ENCODE results near the gene OFD1. TPM values are rescaled to one million over a fixed set of nuclear protein-coding genes. Genes with fewer than 3 reads are reported as not detected.

The OFD1 gene, protein sequence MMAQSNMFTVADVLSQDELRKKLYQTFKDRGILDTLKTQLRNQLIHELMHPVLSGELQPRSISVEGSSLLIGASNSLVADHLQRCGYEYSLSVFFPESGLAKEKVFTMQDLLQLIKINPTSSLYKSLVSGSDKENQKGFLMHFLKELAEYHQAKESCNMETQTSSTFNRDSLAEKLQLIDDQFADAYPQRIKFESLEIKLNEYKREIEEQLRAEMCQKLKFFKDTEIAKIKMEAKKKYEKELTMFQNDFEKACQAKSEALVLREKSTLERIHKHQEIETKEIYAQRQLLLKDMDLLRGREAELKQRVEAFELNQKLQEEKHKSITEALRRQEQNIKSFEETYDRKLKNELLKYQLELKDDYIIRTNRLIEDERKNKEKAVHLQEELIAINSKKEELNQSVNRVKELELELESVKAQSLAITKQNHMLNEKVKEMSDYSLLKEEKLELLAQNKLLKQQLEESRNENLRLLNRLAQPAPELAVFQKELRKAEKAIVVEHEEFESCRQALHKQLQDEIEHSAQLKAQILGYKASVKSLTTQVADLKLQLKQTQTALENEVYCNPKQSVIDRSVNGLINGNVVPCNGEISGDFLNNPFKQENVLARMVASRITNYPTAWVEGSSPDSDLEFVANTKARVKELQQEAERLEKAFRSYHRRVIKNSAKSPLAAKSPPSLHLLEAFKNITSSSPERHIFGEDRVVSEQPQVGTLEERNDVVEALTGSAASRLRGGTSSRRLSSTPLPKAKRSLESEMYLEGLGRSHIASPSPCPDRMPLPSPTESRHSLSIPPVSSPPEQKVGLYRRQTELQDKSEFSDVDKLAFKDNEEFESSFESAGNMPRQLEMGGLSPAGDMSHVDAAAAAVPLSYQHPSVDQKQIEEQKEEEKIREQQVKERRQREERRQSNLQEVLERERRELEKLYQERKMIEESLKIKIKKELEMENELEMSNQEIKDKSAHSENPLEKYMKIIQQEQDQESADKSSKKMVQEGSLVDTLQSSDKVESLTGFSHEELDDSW
- 1 to 10 TPM; 6.2 to 6.7 TPM for total RNA-seq

GRCh38 chrX:13734278-13735172 lies at the start of gene OFD1, which contains the start of gene TRAPPC2:
Gene OFD1 (plus strand): TSS chrX:13734748. CDS start chrX:13735072, 324 bp downstream.
Gene TRAPPC2 (minus strand): TSS chrX:13734620. CDS start chrX:13719963, 14,657 bp downstream.

GRCh38 chrX:13688958-13689740 lies 45.4 kb upstream of the OFD1 start, which contains the start of gene RAB9A:
Gene RAB9A (plus strand): TSS chrX:13689128. CDS start chrX:13708747, 19,619 bp downstream.

DNA sequence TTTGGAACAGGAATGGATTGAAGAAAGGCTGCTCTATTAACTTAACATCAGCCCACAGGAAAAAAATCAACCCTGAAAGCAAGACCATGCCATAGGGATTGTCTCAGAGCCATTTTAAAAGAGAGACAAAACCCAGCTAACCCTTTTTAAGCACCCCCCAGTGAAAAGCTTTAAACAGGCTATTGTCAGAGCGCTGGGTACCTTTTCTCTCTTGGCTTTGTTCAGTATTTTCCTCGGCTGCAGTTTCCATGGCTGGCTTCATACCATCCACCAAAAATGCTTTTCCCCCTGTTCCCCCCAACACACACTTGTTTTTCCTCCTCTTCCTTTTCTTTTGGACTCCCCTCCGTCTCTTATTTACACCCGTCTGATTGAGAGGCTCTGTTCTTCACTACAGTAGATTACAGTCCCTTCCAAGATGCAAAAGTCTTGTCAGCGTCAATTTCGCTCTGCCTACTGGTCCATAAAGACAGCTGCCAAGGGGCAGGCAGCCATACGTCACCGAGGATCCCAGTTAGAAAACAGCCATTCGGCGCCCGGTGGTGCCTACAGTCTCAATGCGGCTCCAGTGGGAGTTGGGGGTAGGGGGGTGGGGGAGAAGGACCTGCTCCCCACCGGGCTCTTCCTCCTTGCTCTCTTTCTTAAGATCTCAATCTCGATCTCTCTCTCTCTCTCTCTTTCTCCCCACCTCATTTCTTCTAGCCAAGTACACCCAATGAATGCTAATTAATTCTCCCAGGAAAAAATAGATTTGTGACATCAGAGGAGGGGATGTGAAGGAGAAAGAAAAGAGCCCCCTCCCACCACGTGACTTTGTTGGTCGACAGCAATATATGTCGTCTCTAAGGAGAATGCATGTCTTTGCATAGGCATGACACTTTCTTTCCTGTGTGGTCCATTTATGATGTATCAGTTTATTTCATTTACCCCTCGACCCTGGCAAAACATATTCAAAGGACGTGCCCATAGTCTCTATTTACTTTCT lies 82.4 kb downstream of the OFD1 start, which contains the start of gene GPM6B:
GPM6B (minus strand) TSS at position 451 of the 985 bp plus-strand sequence; CDS start at position 262, 189 bp downstream.

Other genes starting within 250 kb of the OFD1 start
- gene EGFL6, start 165.1 kb upstream of the OFD1 start, total RNA-seq, result not detected
- gene TCEANC, start 81.6 kb upstream of the OFD1 start, total RNA-seq, result 1 to 10 TPM; 2.3 to 3.1 TPM
- gene RAB9A, start 45.6 kb upstream of the OFD1 start, total RNA-seq, result 10 to 100 TPM; 43.7 to 48.6 TPM
- gene TRAPPC2, start 128 bp upstream of the OFD1 start, total RNA-seq, result 1 to 10 TPM; 7.7 to 8.3 TPM
- 10 to 100 TPM; 58.8 to 87.9 TPM for gene GPM6B, start 82.3 kb downstream of the OFD1 start, total RNA-seq

Measured in melanocyte of skin (primary cell).